Measurements from ENCODE around the gene BMI1. TPM values are rescaled to one million over a fixed set of nuclear protein-coding genes. Genes with fewer than 3 reads are reported as not detected.

Gene BMI1
- total and polyA plus RNA-seq, 2 experiments from 2014 or later, result 2.3 to 10.7 TPM

DNA sequence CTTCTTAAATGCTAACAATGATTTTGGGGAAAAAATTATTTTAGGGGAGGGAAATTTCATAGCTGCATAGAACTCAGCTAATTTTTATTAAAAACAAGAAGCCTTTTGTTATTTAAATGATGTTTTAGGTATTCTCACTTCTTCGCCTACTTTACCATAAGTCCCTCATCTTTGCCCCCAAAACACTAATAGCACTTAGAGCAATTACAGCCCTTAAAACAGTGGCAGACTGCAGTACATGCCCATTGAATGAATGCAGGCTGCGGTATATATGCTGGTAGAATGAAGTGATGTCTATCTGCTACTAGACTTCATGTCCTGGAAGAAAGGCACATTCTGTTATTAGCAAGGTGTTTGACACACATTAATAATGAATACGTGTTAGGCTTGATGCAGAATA, 21.5 kb downstream of the BMI1 start:
- no peaks in the 10 kb centered on the region for H3K79me2 ChIP-seq (replicated peaks; ENCODE audit: insufficient read depth)
- TF ChIP-seq JUNB (IDR thresholded peaks at IDR 0.05; ENCODE audit: unreplicated experiment), result no peak
- no peak for TF ChIP-seq STAT1 (IDR thresholded peaks at IDR 0.05; ENCODE audit: unreplicated experiment)
- TF ChIP-seq, protein P1, sequence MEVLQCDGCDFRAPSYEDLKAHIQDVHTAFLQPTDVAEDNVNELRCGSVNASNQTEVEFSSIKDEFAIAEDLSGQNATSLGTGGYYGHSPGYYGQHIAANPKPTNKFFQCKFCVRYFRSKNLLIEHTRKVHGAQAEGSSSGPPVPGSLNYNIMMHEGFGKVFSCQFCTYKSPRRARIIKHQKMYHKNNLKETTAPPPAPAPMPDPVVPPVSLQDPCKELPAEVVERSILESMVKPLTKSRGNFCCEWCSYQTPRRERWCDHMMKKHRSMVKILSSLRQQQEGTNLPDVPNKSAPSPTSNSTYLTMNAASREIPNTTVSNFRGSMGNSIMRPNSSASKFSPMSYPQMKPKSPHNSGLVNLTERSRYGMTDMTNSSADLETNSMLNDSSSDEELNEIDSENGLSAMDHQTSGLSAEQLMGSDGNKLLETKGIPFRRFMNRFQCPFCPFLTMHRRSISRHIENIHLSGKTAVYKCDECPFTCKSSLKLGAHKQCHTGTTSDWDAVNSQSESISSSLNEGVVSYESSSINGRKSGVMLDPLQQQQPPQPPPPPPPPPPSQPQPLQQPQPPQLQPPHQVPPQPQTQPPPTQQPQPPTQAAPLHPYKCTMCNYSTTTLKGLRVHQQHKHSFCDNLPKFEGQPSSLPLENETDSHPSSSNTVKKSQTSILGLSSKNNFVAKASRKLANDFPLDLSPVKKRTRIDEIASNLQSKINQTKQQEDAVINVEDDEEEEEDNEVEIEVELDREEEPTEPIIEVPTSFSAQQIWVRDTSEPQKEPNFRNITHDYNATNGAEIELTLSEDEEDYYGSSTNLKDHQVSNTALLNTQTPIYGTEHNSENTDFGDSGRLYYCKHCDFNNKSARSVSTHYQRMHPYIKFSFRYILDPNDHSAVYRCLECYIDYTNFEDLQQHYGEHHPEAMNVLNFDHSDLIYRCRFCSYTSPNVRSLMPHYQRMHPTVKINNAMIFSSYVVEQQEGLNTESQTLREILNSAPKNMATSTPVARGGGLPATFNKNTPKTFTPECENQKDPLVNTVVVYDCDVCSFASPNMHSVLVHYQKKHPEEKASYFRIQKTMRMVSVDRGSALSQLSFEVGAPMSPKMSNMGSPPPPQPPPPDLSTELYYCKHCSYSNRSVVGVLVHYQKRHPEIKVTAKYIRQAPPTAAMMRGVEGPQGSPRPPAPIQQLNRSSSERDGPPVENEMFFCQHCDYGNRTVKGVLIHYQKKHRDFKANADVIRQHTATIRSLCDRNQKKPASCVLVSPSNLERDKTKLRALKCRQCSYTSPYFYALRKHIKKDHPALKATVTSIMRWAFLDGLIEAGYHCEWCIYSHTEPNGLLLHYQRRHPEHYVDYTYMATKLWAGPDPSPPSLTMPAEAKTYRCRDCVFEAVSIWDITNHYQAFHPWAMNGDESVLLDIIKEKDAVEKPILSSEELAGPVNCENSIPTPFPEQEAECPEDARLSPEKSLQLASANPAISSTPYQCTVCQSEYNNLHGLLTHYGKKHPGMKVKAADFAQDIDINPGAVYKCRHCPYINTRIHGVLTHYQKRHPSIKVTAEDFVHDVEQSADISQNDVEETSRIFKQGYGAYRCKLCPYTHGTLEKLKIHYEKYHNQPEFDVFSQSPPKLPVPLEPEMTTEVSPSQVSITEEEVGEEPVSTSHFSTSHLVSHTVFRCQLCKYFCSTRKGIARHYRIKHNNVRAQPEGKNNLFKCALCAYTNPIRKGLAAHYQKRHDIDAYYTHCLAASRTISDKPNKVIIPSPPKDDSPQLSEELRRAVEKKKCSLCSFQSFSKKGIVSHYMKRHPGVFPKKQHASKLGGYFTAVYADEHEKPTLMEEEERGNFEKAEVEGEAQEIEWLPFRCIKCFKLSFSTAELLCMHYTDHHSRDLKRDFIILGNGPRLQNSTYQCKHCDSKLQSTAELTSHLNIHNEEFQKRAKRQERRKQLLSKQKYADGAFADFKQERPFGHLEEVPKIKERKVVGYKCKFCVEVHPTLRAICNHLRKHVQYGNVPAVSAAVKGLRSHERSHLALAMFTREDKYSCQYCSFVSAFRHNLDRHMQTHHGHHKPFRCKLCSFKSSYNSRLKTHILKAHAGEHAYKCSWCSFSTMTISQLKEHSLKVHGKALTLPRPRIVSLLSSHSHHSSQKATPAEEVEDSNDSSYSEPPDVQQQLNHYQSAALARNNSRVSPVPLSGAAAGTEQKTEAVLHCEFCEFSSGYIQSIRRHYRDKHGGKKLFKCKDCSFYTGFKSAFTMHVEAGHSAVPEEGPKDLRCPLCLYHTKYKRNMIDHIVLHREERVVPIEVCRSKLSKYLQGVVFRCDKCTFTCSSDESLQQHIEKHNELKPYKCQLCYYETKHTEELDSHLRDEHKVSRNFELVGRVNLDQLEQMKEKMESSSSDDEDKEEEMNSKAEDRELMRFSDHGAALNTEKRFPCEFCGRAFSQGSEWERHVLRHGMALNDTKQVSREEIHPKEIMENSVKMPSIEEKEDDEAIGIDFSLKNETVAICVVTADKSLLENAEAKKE (CRISPR knock-in tag; IDR thresholded peaks at IDR 0.05), result no peak
- peaks cover 20% of the 10 kb centered on the region for H4K20me1 ChIP-seq (replicated peaks; ENCODE audit: insufficient read depth)
- no peaks in the 10 kb centered on the region for H3K36me3 ChIP-seq (ENCODE audit: insufficient read depth)
- H3K27ac ChIP-seq (ENCODE audit: low read depth), result no peak overlapping the region
- Mint-ChIP-seq H3K27me3 (ENCODE audit: insufficient read depth, low read depth, poor library complexity) (peaks cover 94% of the 10 kb centered on the region), H3K4me3 (no peak overlapping the region), H3K27ac (no peak overlapping the region), H3K36me3 (ENCODE audit: low read depth) (no peaks in the 10 kb centered on the region), H3K9me3 (no peaks in the 10 kb centered on the region; the same call in 2 of the 3 replicates), H3K4me1 (peaks cover 12% of the 10 kb centered on the region)
- no peak overlapping the region for H3K4me3 ChIP-seq
- H3K4me2 ChIP-seq, result no peak overlapping the region
- H3K27me3 ChIP-seq (ENCODE audit: insufficient read depth), result peaks cover 100% of the 10 kb centered on the region
- peaks cover 33% of the 10 kb centered on the region for H3K4me1 ChIP-seq (ENCODE audit: insufficient read depth)
- DNase-seq (ENCODE audit: low spot score) (no peak), ATAC-seq (no peak)
- H3K9me2 ChIP-seq (ENCODE audit: insufficient read depth), result no peaks in the 10 kb centered on the region
- H3F3A ChIP-seq (replicated peaks; ENCODE audit: low read depth), result peaks cover 28% of the 10 kb centered on the region
- H2AFZ ChIP-seq, result no peak overlapping the region

- ATAC-seq, result no peak
- Mint-ChIP-seq H3K27me3 (ENCODE audit: insufficient read depth, low read depth, poor library complexity) (peaks cover 91% of the 10 kb centered on the region), H3K36me3 (ENCODE audit: low read depth) (no peaks in the 10 kb centered on the region), H3K9me3 (no peaks in the 10 kb centered on the region), H3K4me3 (no peak overlapping the region), H3K27ac (no peak overlapping the region), H3K4me1 (peaks cover 10% of the 10 kb centered on the region)
- Histone ChIP-seq H3K4me3 (no peak overlapping the region), H3F3A (replicated peaks; ENCODE audit: low read depth) (peaks cover 17% of the 10 kb centered on the region), H4K20me1 (replicated peaks; ENCODE audit: insufficient read depth) (peaks cover 9% of the 10 kb centered on the region), H3K36me3 (ENCODE audit: insufficient read depth) (no peaks in the 10 kb centered on the region), H2AFZ (no peak overlapping the region), H3K4me1 (ENCODE audit: insufficient read depth) (peaks cover 20% of the 10 kb centered on the region), H3K9me2 (ENCODE audit: insufficient read depth) (no peaks in the 10 kb centered on the region), H3K4me2 (no peak overlapping the region), H3K27ac (ENCODE audit: low read depth) (no peak overlapping the region), H3K79me2 (replicated peaks; ENCODE audit: insufficient read depth) (no peaks in the 10 kb centered on the region), H3K27me3 (ENCODE audit: insufficient read depth) (peaks cover 100% of the 10 kb centered on the region)
- no peak for DNase-seq (ENCODE audit: low spot score)
- TF ChIP-seq STAT1 (IDR thresholded peaks at IDR 0.05; ENCODE audit: unreplicated experiment), result no peak
- TF ChIP-seq, protein P1 (CRISPR knock-in tag; IDR thresholded peaks at IDR 0.05), result no peak
- no peak for TF ChIP-seq CTCF (conservative IDR thresholded peaks at IDR 0.05; ENCODE audit: low read depth in 2 of 2)
Observed at GRCh38 chr10:22343731-22344130, 22.8 kb downstream of the BMI1 start.
